ENCODE results near the gene SPPL2C.

The SPPL2C gene

GRCh38 chr17:45828582-45829133, 16.0 kb upstream of the SPPL2C start:
- no peak for DNase-seq

DNA sequence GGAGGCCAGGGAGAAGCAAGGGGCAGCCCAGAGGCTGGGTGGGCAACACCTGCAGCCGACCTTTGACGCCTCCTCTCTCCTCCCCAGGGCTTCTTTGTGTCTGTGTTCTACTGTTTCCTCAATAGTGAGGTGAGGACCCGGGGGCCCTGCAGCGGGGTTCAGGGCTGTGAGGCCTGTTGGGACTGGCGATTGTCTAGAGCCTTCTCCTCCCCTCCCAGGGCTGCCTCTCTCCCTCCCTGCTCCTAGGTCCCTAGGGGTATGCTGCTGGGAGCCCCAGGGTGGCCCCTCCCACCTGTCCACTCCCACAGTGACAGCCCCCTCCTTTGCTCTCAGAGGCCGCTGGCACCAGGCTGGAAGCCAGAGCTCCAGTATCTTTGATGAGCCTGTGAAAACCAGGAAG, 10.8 kb upstream of the SPPL2C start:
- no peak for DNase-seq

DNA sequence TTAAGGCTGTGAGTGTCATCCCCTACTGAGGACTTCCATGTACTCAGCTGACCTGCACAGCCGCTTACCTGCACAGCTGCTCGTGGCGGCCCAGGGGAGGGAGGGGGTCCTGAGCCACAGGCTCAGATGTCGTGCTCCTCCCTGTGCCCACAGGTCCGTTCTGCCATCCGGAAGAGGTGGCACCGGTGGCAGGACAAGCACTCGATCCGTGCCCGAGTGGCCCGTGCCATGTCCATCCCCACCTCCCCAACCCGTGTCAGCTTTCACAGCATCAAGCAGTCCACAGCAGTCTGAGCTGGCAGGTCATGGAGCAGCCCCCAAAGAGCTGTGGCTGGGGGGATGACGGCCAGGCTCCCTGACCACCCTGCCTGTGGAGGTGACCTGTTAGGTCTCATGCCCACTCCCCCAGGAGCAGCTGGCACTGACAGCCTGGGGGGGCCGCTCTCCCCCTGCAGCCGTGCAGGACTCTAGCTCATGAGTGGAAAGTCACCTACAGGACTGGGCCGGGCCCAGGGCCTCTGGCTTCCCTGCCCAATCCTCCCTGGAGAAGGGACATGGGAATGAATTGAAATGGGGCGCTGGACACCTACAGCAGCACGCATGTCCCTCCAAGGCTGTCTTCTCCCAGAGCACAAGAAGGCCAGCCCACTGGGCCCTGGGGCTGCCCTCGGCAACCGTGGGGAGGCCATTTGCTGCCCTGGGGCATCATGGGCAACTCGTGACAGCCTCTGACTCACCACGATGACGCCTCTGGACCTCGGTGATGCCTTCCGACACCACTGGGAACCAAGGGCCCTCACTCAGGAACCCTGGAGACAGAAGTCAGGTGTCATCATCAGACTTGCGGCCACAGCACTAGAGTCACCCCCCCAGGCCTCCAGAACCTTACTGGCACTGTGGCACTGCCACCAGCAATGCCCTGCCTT, 9.9 kb upstream of the SPPL2C start:
- DNase-seq = peak; percentile 30

GRCh38 chr17:45835481-45835880, 9.2 kb upstream of the SPPL2C start:
- DNase-seq = no peak

- no peak for DNase-seq
Measured at GRCh38 chr17:45836047-45837044, 8.3 kb upstream of the SPPL2C start.

GRCh38 chr17:45837187-45837586, 7.5 kb upstream of the SPPL2C start:
- DNase-seq = no peak

DNA sequence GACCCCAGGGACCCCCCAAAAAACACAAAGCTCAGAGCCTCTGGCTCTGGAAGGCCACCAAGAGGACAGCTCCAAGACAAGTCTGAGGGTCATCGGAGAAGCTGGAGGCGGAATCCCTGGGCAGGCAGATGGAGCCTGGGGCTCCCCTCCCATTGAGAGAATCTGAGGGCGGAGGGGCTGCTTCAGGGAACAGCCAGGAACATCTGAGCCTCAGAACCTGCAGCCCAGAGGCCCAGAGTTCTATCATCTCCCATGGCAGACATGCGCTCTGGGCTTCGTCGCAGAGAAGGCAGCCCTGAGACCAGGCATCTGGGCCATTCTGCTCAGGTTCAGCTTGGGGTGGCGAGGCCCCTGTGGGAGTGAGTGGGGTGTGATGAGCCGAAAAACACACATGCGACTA, 7.1 kb upstream of the SPPL2C start:
- DNase-seq = no peak

DNA sequence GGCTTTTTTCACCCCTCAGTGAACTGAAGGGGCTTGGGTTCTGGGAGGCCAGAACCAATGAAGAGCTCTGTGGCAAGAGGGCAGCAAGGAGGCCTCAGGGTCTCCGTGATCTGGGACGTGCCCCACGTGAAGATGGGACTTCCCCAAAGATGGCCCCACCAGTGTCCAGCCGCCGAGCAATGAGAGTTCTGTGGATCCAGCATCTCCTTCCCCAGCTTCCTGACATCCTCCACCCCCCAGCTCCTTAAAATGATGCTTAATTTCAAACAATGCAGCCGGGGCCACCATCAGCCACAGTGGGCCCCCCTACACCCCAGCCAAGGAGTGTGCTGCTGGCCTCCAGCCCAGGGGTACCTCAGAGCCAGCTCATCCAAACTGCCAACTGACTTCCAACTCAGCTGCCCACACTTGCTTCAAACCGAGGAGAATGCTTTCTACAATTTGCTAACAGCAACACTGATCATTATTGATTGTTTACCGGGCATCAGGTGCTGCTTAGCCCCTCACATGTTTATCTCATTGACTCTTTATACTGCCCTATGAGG, 5.9 kb upstream of the SPPL2C start:
- DNase-seq = no peak

GRCh38 chr17:45839442-45839841, 5.2 kb upstream of the SPPL2C start:
- DNase-seq = no peak

GRCh38 chr17:45841186-45841585, 3.5 kb upstream of the SPPL2C start:
- DNase-seq = no peak

DNA sequence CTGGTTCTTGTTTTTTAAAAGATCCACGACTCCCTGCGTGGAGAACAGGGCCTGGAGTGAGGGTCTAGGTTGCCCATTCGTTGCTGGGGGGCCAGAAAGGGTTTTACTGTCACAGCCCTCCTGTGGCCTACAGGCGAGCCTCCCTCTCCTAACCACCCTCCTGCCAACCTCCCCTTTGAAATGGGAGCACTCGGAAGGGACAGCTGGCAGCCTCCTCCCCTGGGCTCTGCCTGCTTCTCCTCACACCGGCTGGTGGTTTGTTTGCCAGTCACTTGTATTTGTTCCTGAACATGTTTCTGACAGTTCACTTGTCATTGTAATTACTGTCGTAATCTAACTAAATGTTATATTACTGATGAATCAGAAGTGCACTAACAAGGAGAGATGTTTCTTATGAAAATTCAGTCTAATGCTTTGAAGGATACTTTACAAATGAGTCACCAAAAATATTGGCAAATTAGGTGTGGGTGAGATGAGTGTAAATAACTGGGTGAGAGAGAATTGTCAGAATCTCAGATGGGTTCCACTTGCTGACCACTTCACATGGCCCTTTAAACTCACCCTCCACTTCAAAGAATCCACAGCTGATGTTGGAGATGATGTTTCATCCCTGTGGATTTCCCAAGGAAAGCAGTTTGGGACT, 2.7 kb upstream of the SPPL2C start:
- peak; percentile 58 for DNase-seq

GRCh38 chr17:45843722-45844121, 959 bp upstream of the SPPL2C start:
- DNase-seq = no peak

GRCh38 chr17:45845376-45846185, 900 bp downstream of the SPPL2C start:
- no peak for DNase-seq

DNA sequence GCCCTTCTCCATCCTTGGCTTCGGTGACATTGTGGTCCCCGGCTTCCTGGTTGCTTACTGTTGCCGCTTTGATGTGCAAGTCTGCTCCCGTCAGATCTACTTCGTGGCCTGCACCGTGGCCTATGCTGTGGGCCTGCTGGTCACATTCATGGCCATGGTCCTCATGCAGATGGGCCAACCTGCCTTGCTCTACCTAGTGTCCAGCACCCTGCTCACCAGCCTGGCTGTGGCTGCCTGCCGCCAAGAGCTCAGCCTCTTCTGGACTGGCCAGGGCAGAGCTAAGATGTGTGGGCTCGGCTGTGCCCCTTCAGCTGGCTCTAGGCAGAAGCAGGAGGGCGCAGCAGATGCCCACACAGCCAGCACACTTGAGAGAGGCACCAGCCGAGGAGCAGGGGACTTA, 1.5 kb downstream of the SPPL2C start:
- no peak for DNase-seq

GRCh38 chr17:45846646-45847045, 2.0 kb downstream of the SPPL2C start:
- DNase-seq = no peak

- no peak for DNase-seq
Measured at GRCh38 chr17:45847101-45847500, 2.4 kb downstream of the SPPL2C start.

DNA sequence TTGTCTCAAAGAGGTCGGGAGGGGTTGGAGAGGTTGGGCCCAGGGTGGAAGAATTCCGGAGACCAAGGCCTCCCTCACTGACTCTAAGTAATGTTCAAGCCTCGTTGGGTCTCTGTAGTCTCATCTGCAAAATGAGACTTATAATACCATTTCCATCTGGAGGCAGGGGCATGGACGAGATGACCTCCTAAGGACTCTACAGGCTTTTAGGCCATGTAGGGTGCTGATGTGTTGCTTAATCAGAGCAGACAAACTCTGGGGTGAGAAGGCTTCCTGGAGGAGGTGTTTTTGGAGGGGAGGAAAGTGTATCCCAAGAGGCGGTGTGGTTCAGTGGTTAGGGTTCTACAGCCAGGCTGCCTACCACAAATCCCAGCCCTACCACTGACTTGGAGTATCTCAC, 3.1 kb downstream of the SPPL2C start:
- DNase-seq = no peak

DNA sequence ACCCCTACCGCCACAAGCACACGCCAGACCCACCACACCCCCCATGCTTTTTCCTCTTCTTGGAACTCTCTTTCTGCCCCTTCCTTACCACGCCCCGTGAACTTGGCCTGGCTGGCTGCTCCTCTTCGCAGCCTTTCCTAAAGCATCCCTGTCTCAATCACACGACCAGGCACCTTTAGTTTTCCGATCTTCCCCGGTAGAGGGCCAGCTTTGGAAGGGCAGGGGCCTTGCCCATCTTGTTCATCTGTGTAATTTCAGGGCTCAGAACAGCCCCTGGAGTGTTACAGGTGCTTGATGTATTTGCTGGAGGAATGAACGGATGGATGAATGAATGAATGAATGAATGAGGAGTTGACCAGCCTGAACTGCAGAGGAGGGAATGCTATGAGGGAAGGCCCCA, 3.7 kb downstream of the SPPL2C start:
- no peak for DNase-seq

DNA sequence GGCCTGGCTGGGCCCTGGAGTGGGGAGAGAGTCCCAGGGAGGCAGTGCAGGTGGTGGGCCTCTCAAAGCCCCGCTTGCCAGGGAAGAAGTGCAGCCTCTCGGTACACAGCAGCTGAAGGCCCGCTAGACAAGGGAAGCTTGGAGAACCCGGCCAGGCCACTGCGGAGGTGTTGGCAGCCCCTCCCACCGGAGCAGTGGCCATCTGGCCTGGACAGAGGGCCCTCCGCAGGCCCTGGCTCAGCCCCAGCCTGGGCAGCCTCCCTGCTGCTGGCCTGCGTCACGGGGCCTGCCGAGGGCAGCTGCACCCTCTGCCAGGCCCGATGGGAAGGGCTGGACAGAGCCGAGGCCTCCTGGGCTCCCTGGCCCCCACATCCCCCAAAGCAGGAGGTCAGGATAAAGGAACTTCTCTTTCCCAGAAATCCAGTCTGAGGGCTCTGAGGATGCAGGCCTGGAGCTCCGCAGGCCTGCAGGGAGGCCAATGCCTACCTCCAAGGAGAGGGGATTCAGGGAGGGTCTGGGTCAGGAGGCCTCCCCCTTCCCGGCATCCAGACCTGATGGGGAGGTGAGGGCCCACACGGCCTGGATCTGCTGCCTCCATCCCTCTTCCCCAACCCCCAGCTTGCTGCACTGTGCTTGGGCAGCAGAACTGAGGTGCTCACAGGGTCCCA, 4.3 kb downstream of the SPPL2C start:
- DNase-seq = no peak

DNA sequence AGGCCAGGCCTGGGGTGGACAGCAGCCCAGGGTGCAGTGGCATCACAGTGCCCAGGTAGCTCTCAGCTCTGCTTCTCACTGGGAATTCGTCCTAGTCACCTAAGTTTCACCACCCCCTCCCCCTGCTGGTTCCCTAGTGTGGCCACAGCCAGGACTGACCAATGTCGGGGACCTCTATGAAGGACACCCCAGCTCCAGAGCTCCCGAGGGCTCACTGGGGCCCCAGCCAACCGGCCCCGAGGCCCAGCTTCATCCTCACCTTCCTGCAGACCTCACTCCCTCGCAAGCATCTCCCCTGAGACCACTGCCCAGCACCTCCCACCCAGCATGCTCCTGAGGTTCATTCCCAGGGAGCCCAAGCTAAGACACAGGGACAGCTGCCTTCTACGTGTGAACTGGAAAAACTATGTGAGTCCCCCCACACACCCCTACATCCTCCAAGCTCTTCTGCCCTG, 4.9 kb downstream of the SPPL2C start:
- no peak for DNase-seq

DNA sequence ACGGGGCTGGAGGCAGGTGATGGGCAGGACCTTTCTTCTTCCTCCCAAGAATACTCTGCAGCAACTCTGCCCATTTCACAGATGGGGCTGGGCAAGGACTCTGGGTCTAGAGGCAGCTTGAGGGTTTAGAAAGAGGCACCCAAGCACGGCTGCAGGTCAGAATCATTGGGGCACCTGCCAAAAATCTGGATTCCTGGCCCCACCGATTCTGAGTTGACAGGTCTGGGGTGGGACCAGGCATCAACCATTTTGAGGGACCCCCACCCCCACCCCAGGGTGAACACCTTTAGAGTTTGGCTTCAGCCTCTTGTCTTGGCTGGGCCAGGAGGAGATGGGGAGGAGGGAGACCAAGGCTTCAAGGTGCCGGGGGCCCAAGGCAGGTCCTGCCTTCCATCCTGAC, 5.3 kb downstream of the SPPL2C start:
- DNase-seq = no peak
